ENCODE data around the gene WIPF2.
"Not testable (repeated sequence)": the region's sequence is repeated elsewhere in the genome, so short reads cannot be mapped to it uniquely, and the experiment has no call there.

WIPF2 gene

GRCh38 chr17:40286473-40286872 lies 67.4 kb downstream of the WIPF2 start:
- Mint-ChIP-seq H3K4me3 (no peak overlapping the region), H3K4me1 (ENCODE audit: low read depth) (peaks cover 46% of the 10 kb centered on the region), H3K27ac (no peak overlapping the region)

GRCh38 chr17:40287159-40287493 lies 68.0 kb downstream of the WIPF2 start:
- no peaks in the 10 kb centered on the region for H3K27me3 Mint-ChIP-seq (ENCODE audit: low read depth)
- no peak for DNase-seq (ENCODE audit: low spot score)
- peaks cover 29% of the 10 kb centered on the region for H3K36me3 Mint-ChIP-seq (ENCODE audit: low read depth)
- peak overlapping the region; percentile 97 for H3K27ac Mint-ChIP-seq
- H3K4me3 Mint-ChIP-seq = peak overlapping the region; percentile 96
- H3K9me3 Mint-ChIP-seq = no peaks in the 10 kb centered on the region
- peaks cover 42% of the 10 kb centered on the region for H3K4me1 Mint-ChIP-seq (ENCODE audit: low read depth)

More at GRCh38 chr17:40286473-40286872, 67.4 kb downstream of the WIPF2 start:
- DNase-seq (ENCODE audit: low spot score) = no peak
- H3K36me3 Mint-ChIP-seq (ENCODE audit: low read depth) = peaks cover 30% of the 10 kb centered on the region
- H3K9me3 Mint-ChIP-seq = no peaks in the 10 kb centered on the region
- H3K27me3 Mint-ChIP-seq (ENCODE audit: low read depth) = no peaks in the 10 kb centered on the region

GRCh38 chr17:40287494-40288369 lies 68.6 kb downstream of the WIPF2 start, which contains the start of gene CDC6:
Gene CDC6, plus strand, starts transcription at chr17:40287879. Its CDS starts 1,542 bp downstream, at chr17:40289421.
- Mint-ChIP-seq H3K27ac (peak within 1 kb of the TSS; percentile 97), H3K27me3 (ENCODE audit: low read depth) (no peaks in the 10 kb centered on the region), H3K9me3 (no peaks in the 10 kb centered on the region), H3K4me3 (peak within 1 kb of the TSS; percentile 96), H3K4me1 (ENCODE audit: low read depth) (peaks cover 40% of the 10 kb centered on the region), H3K36me3 (ENCODE audit: low read depth) (peaks cover 27% of the 10 kb centered on the region)
- peak; percentile 99 for DNase-seq (ENCODE audit: low spot score)

GRCh38 chr17:40290629-40291280 lies 71.7 kb downstream of the WIPF2 start:
- H3K27me3 Mint-ChIP-seq (ENCODE audit: low read depth) = no peaks in the 10 kb centered on the region
- H3K36me3 Mint-ChIP-seq (ENCODE audit: low read depth) = peaks cover 44% of the 10 kb centered on the region
- peak; percentile 40 for DNase-seq (ENCODE audit: low spot score)
- peak overlapping the region; percentile 2 for H3K4me3 Mint-ChIP-seq
- H3K27ac Mint-ChIP-seq = peak overlapping the region; percentile 36
- H3K9me3 Mint-ChIP-seq = no peaks in the 10 kb centered on the region
- peaks cover 36% of the 10 kb centered on the region for H3K4me1 Mint-ChIP-seq (ENCODE audit: low read depth)

- H3K4me1 Mint-ChIP-seq (ENCODE audit: low read depth) = peaks cover 39% of the 10 kb centered on the region
Observed at GRCh38 chr17:40291281-40291664, 72.2 kb downstream of the WIPF2 start.

GRCh38 chr17:40293363-40293762 lies 74.3 kb downstream of the WIPF2 start:
- no peaks in the 10 kb centered on the region for H3K9me3 Mint-ChIP-seq
- no peak for DNase-seq (ENCODE audit: low spot score)
- H3K27me3 Mint-ChIP-seq (ENCODE audit: low read depth) = no peaks in the 10 kb centered on the region
- no peak overlapping the region for H3K4me3 Mint-ChIP-seq
- no peak overlapping the region for H3K27ac Mint-ChIP-seq
- peaks cover 56% of the 10 kb centered on the region for H3K36me3 Mint-ChIP-seq (ENCODE audit: low read depth)
- peaks cover 30% of the 10 kb centered on the region for H3K4me1 Mint-ChIP-seq (ENCODE audit: low read depth)

More at GRCh38 chr17:40291281-40291664, 72.2 kb downstream of the WIPF2 start:
- H3K4me3 Mint-ChIP-seq = no peak overlapping the region
- no peaks in the 10 kb centered on the region for H3K27me3 Mint-ChIP-seq (ENCODE audit: low read depth)
- H3K9me3 Mint-ChIP-seq = no peaks in the 10 kb centered on the region
- no peak for DNase-seq (ENCODE audit: low spot score)
- H3K27ac Mint-ChIP-seq = no peak overlapping the region
- H3K36me3 Mint-ChIP-seq (ENCODE audit: low read depth) = peaks cover 49% of the 10 kb centered on the region

- H3K27ac Mint-ChIP-seq = peak overlapping the region; percentile 55
Observed at GRCh38 chr17:40295488-40296436, 76.7 kb downstream of the WIPF2 start.

GRCh38 chr17:40297511-40297910 lies 78.4 kb downstream of the WIPF2 start:
- no peak overlapping the region for H3K4me3 Mint-ChIP-seq
- peaks cover 66% of the 10 kb centered on the region for H3K36me3 Mint-ChIP-seq (ENCODE audit: low read depth)
- H3K9me3 Mint-ChIP-seq = no peaks in the 10 kb centered on the region
- H3K27ac Mint-ChIP-seq = no peak overlapping the region
- no peaks in the 10 kb centered on the region for H3K27me3 Mint-ChIP-seq (ENCODE audit: low read depth)
- peaks cover 11% of the 10 kb centered on the region for H3K4me1 Mint-ChIP-seq (ENCODE audit: low read depth)
- DNase-seq (ENCODE audit: low spot score) = no peak

More at GRCh38 chr17:40295488-40296436, 76.7 kb downstream of the WIPF2 start:
- no peak for DNase-seq (ENCODE audit: low spot score)
- no peak overlapping the region for H3K4me3 Mint-ChIP-seq
- peaks cover 16% of the 10 kb centered on the region for H3K4me1 Mint-ChIP-seq (ENCODE audit: low read depth)
- H3K36me3 Mint-ChIP-seq (ENCODE audit: low read depth) = peaks cover 60% of the 10 kb centered on the region
- H3K9me3 Mint-ChIP-seq = no peaks in the 10 kb centered on the region
- H3K27me3 Mint-ChIP-seq (ENCODE audit: low read depth) = no peaks in the 10 kb centered on the region

- H3K27ac Mint-ChIP-seq = no peak overlapping the region
- H3K9me3 Mint-ChIP-seq = no peaks in the 10 kb centered on the region
- peaks cover 67% of the 10 kb centered on the region for H3K36me3 Mint-ChIP-seq (ENCODE audit: low read depth)
- DNase-seq (ENCODE audit: low spot score) = no peak
- H3K4me3 Mint-ChIP-seq = no peak overlapping the region
- H3K27me3 Mint-ChIP-seq (ENCODE audit: low read depth) = no peaks in the 10 kb centered on the region
- H3K4me1 Mint-ChIP-seq (ENCODE audit: low read depth) = peaks cover 12% of the 10 kb centered on the region
Observed at GRCh38 chr17:40298726-40299125, 79.6 kb downstream of the WIPF2 start.

- Mint-ChIP-seq H3K36me3 (ENCODE audit: low read depth) (peaks cover 67% of the 10 kb centered on the region), H3K4me1 (ENCODE audit: low read depth) (peaks cover 15% of the 10 kb centered on the region)
- not testable (repeated sequence) for H3K27ac Mint-ChIP-seq; H3K4me3 Mint-ChIP-seq; H3K9me3 Mint-ChIP-seq; H3K27me3 Mint-ChIP-seq (ENCODE audit: low read depth); DNase-seq (ENCODE audit: low spot score)
Observed at GRCh38 chr17:40299159-40299757, 80.2 kb downstream of the WIPF2 start.

GRCh38 chr17:40301315-40301714 lies 82.2 kb downstream of the WIPF2 start:
- Mint-ChIP-seq H3K27ac (no peak overlapping the region), H3K4me1 (ENCODE audit: low read depth) (peaks cover 11% of the 10 kb centered on the region), H3K9me3 (no peaks in the 10 kb centered on the region), H3K4me3 (no peak overlapping the region), H3K27me3 (ENCODE audit: low read depth) (no peaks in the 10 kb centered on the region), H3K36me3 (ENCODE audit: low read depth) (peaks cover 55% of the 10 kb centered on the region)
- no peak for DNase-seq (ENCODE audit: low spot score)

GRCh38 chr17:40303009-40303657 lies 84.0 kb downstream of the WIPF2 start:
- Mint-ChIP-seq H3K27me3 (ENCODE audit: low read depth) (no peaks in the 10 kb centered on the region), H3K4me1 (ENCODE audit: low read depth) (peaks cover 10% of the 10 kb centered on the region), H3K4me3 (no peak overlapping the region), H3K27ac (no peak overlapping the region), H3K9me3 (no peaks in the 10 kb centered on the region), H3K36me3 (ENCODE audit: low read depth) (peaks cover 48% of the 10 kb centered on the region)
- no peak for DNase-seq (ENCODE audit: low spot score)
